Tibial artery (tissue), 4 donors: ENCODE data around the gene TM7SF2.

Source experiments
- DNase-seq, 2 donors: peaks; one replicate each; pipeline ENCODE4 v3.0.0-alpha.2; 2019
- H3K27ac ChIP-seq, 2 donors: fragments of 200-600 bp; sonication (generic) in 1 of 2; 1 replicate in 1 of 2; 2 replicates in 1 of 2; pipeline ENCODE4 v1.5.1; 2018 to 2019; ENCODE audit warnings: mild to moderate bottlenecking in 1 of 2
- H3K27me3 ChIP-seq, 2 donors: fragments of 200-600 bp; sonication (generic) in 1 of 2; one replicate each; pipeline versions ENCODE4 v1.5.1 to v1.6.0; 2016 to 2019
- H3K36me3 ChIP-seq, 3 donors: fragments of 200-600 bp; sonication (generic) in 2 of 3; one replicate each; pipeline ENCODE4 v1.5.1; 2016 to 2019; ENCODE audit warnings: mild to moderate bottlenecking in 2 of 3
- H3K4me1 ChIP-seq, 4 donors: fragments of 200-600 bp; sonication (generic) in 2 of 4; 1 replicate in 3 of 4; 2 replicates in 1 of 4; pipeline ENCODE4 v1.5.1; 2016 to 2019
- H3K4me3 ChIP-seq, 2 donors: fragments of 200-600 bp; sonication (generic) in 1 of 2; 1 replicate in 1 of 2; 2 replicates in 1 of 2; pipeline ENCODE4 v1.5.1; 2018 to 2019; ENCODE audit warnings: mild to moderate bottlenecking in 2 of 2
- H3K9me3 ChIP-seq, 3 donors: fragments of 200-600 bp; sonication (generic) in 1 of 3; one replicate each; pipeline ENCODE4 v1.5.1; 2016 to 2019
- CTCF ChIP-seq, 2 experiments: fragments of 200-600 bp in 1 of 2; fragments of 450-650 bp in 1 of 2; IDR thresholded peaks; one replicate each; pipeline ENCODE4 v1.5.1; 2017 to 2019; ENCODE audit warnings: antibody characterized with exemption in 2 of 2, mild to moderate bottlenecking in 1 of 2, moderate library complexity in 1 of 2
- intact Hi-C: fragments of 100-400 bp; cut with DNase I; formaldehyde crosslinking; loops from one replicate; pipeline ENCODE4 v1.15.0; 2023; ENCODE audit warnings: low total_unique reads

TM7SF2 gene

GRCh38 chr11:65157336-65157735, 45.7 kb downstream of the TM7SF2 start:
- intact Hi-C loops: no loop called here
- H3K27me3 ChIP-seq: no peaks in the 10 kb centered on the region
- no peak for DNase-seq
- no peaks in the 10 kb centered on the region for H3K4me1 ChIP-seq
- H3K27ac ChIP-seq: no peak overlapping the region
- no peaks in the 10 kb centered on the region for H3K36me3 ChIP-seq
- no peaks in the 10 kb centered on the region for H3K9me3 ChIP-seq
- no peak overlapping the region for H3K4me3 ChIP-seq
- no peak for TF ChIP-seq CTCF (IDR thresholded peaks at IDR 0.05)

- no peak for DNase-seq
- Histone ChIP-seq H3K4me1 (no peaks in the 10 kb centered on the region), H3K27me3 (no peaks in the 10 kb centered on the region), H3K36me3 (no peaks in the 10 kb centered on the region), H3K27ac (no peak overlapping the region), H3K4me3 (no peak overlapping the region), H3K9me3 (no peaks in the 10 kb centered on the region)
- intact Hi-C loops: no loop called here
- TF ChIP-seq CTCF (IDR thresholded peaks at IDR 0.05): no peak
These were observed 47.3 kb downstream of the TM7SF2 start for GRCh38 chr11:65159012-65159411.

GRCh38 chr11:65160643-65161042, 49.0 kb downstream of the TM7SF2 start:
- intact Hi-C loops: no loop called here
- H3K4me1 ChIP-seq: no peaks in the 10 kb centered on the region
- DNase-seq: no peak
- H3K27ac ChIP-seq: no peak overlapping the region
- no peaks in the 10 kb centered on the region for H3K27me3 ChIP-seq
- no peaks in the 10 kb centered on the region for H3K36me3 ChIP-seq
- TF ChIP-seq CTCF (IDR thresholded peaks at IDR 0.05): no peak
- no peak overlapping the region for H3K4me3 ChIP-seq
- H3K9me3 ChIP-seq: no peaks in the 10 kb centered on the region

- Histone ChIP-seq H3K9me3 (no peaks in the 10 kb centered on the region), H3K27me3 (no peaks in the 10 kb centered on the region), H3K27ac (no peak overlapping the region), H3K36me3 (no peaks in the 10 kb centered on the region), H3K4me1 (peaks cover 0 to 4% (median 0%) of the 10 kb centered on the region in 4 donors), H3K4me3 (no peak overlapping the region)
- DNase-seq: no peak
- intact Hi-C loops: no loop called here
- TF ChIP-seq CTCF (IDR thresholded peaks at IDR 0.05): no peak
These were observed 52.0 kb downstream of the TM7SF2 start for GRCh38 chr11:65163684-65164083.
